ENCODE measurements around the gene KLHL21.

Gene KLHL21

DNA sequence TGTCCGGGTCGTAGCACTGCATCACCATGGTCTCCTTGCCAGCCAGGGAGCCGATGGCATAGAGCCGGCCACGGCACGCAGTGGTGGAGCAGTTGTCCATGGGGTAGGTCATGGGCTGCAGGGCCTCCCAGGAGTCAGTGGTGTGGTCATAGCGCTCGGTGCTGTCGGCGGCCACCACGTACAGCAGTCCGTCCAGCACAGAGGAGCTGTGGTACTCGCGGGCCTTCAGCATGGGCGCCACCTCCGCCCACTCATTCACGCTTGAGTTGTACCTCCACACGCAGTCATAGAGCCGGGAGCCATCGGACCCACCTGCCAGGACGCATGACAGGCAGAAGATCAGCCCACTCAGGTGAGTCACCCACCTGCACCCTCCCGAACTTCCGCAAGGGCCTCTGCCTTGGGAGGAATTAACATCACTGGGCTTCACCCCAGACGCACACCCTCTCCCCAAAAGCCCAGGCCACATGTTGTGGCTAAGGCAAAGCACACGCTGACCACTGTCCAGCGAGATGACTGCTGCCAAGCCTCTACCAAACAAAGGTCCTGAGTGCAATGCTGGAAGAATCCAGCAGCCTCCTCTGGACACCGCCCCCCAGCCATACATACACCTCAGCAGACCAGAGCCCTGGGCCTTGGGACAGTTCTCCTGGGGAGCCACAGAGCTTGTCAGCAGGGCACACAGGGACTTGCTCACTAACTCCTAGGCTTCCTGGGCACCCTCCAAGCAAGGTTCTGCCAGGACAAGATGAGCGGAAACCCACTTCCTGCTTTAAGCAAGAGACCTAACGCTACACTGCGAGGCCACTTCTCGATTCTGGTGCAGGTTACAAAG is 3.3 kb downstream of the KLHL21 start:
- DNase-seq = peak; percentile 60

DNA sequence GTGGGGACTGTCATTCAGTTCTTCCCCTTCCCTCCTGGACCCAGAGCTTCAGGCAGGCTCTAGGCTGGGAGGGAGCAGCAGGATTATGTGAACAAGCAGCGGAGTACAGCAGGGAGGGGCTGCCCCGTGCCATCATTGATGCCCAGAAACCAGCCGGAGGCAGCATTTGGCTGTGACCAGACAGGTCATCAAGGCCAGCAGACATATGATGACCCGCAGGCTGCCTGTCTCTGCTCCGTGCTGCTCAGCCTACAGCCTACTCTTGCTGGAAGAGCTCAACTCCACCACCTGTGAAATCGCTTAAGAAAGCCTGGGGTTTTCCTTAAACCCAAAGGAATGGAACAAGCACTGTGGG is 4.9 kb downstream of the KLHL21 start:
- DNase-seq = no peak

DNA sequence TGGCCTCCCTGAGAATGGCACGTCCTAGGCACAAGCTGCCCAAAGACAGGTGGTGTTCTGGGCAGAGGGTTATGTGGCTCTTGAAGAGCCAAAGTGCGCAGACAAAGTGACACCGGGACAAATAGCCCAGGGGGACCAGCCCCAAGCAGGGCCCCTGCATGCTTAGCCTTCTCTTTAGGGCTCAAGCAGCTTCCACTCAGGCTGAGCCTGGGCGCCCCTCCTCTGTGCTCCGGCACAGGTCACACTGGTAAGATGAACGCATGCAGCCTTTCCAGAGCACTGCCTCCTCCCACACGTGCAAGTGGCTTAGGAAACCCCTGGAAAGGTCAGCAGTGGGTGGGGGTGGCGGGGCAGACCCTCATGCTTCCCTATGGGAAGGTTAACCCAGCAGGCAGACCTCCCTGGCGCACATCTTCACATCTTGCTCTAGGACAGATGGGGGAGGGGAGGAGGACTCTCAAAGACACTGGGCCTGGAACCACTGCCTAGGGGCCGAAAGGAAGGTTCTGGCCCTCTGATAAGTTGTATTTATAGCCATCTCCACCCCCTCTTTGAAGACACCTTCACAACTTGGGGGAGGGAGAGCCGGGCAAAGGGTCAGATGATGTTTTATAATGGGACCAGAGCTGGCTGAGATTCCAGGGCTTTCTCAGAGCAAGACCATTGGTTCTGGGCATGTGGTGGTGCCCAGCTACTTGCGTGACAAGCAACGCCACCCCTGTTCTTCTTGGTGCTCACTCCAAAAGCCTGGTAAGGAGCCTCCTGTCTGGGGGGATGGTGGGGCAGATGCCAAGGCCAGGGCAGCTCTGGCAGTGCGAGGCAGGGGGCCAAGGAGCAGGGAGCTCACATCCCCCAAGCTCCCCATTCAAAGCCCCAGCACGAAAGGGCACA is 5.5 kb downstream of the KLHL21 start:
- DNase-seq = no peak

DNA sequence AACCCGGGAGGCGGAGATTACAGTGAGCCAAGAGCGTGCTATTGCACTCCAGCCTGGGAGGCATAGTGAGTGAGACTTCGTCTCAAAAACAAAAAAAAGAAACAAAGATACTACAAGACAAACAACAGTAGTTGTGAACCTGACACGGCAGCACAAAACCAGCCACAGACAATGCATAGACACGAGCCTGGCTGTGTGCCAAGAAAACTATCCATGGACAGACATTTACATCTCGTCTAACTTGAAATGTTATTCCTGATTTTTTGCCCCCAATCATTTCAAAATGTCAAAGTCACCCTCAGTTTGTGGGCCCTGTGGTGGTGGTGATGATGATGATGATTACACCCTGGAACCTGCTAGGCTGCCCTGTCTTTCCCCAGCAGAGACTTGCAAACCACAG is 6.3 kb downstream of the KLHL21 start:
- no peak for DNase-seq

DNA sequence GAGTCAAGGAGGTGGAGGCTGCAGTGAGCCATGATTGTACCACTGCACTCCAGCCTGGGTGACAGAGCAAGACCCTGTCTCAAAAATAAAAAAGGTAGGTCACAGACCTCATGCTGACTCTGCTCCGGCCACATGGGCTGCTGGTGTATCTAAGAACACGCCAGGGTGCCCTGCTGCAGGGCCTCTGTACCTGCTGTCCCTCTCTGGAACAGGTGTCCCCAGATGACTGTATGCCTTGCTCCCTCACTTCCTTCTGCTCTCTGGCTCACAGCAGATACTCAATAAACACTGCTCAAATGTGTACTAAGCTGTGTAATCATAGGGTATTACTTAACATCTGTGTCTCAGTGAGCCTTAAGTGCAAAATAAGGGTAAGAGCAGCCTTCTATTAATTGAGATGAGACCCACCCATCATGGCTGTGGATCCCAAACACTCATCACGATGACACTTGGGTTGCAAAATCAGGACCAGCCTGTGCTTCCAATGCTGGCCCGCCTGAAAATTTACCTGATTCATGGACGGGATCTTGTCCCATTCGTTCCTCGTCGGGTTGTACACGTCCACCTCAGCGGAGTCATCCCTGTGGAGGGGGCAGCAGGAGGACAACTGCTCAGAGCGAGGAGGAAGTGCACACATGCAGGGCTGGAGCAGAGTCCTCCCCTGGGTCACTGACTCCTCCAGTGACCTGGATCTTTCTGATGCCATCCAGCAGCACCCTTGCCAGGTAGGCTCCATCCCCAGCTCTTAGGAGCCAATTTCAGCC is 7.5 kb downstream of the KLHL21 start:
- DNase-seq = no peak

DNA sequence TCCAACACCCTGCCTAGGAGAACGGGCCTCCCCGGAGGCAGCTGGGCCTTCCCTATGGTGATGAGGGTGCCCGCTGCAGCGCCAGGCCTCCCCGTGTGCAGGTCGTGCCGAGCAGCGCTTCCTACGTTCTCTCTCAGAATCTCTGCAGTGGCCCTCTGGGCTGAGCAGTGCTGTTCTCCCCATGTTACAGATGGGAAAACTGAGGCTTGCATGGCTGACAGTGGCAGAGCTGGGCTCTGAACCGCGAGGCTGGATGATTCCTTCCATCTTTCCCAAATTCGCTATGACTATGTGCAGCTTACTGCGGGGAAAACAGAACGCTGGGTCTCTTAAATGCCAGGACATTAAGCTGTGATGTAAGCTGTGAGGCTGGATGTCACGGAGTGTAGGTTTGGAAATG is 8.9 kb downstream of the KLHL21 start:
- no peak for DNase-seq

DNA sequence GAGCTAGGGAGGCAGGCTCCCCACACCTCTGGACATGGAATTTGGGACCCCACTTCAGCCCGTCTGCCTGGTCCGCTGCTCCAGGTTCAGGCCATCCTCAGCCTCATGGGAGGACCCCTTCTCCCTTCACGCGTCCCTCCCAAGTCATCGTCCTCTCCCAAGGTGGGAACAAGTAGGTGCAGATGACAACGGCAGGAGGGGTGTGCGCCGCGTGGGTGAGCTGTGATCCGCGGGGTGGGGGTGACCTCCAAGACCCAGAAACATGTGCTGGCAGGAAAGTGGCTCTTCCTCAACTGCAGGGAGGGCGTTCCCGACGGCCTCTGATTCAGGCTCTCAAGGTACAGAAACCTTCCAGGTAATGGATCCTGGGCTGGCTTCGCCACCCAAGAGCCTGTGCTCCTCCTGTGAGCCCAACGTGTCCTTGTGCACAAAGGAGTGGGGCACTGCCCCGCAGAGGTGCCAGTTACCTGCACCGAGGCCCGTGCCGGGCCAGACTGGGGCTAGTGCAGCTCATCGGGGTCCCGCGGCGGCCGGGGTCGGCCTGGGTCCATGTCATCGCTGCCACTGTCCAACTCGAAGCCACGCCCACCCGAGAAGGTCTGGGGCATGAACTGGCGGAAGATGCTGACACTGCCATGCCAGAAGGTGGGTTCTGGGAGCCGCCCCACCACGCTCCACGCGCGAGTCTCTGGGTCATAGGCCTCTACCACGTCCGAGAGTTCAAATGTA is 9.6 kb downstream of the KLHL21 start:
- DNase-seq = no peak

DNA sequence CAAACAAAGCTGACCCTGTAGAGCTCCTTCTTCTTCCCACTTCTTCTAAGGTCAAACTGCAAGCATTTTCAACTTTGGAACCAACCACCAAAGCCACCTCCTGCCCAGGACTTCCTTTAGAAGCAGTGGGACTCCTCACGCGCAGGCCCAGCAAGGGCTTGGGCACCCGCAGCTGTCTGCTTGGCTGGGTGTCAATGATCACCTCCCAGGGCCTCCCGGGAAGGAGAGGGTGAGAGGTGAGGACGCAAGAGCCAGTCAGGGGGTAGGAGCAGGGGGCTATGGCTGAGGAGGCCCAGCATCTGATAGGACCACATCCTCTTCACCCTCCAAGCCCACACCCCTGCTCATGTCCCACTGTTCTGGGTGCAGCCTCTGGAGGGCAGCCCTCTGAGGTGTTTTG is 10.2 kb downstream of the KLHL21 start:
- DNase-seq = no peak

DNA sequence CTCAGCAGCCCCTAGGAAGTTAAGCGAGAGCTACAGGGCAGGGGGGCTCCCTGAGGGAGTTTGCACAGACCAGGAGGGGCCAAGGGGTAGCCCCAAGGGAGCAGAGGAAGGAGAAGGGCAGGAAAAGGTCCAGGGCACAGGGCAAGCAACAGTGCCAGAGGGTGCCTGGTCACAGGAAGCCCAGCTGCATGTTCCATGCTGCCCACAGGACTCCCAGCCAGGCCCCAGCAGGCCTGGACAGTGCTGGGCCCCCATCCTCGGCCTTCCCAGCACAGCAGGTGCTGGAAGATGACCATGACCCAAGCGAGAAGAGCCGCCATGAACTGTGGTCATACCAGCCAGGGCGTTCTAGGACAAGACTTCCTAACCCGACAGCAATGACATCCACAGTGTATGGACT is 11.0 kb downstream of the KLHL21 start:
- DNase-seq = no peak

DNA sequence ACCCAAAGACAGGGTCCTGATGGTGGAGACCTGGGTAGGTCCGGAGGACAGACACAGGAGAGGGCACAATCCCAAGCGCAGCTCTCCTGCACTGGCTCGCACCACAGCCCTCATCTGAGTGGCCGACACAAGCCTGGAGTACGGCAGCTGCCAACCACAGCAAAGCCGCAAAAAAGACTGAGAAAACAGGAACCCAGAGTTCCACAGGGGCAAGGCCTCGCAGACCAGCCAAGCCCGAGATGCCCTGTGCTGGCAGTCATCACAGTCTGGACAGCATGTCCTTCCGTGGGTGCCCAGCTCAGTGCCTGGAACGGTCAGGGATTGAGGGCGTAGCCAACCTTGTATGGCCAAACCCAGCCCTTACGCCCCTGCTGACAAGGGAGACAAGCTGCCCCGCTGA is 11.4 kb downstream of the KLHL21 start:
- no peak for DNase-seq

DNA sequence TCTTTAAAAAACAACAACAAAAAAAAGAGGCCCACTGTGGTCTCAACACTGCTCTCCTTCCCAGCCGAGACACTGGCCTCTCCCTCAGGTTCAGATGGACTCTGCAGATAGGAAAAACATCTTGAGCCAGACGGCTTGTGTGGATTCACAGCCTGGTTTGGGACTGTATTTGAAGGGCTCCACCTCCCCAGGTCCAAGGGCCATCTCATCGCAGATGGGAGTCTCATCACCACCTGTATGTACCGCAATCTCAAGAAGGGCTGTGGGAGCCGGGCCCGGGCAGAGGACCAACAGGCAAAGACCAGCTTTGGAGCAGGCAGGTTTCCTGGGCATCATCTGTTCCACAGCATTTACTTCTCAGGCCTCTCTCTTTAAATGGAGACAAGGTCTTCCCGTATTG is 12.6 kb downstream of the KLHL21 start:
- DNase-seq = no peak

DNA sequence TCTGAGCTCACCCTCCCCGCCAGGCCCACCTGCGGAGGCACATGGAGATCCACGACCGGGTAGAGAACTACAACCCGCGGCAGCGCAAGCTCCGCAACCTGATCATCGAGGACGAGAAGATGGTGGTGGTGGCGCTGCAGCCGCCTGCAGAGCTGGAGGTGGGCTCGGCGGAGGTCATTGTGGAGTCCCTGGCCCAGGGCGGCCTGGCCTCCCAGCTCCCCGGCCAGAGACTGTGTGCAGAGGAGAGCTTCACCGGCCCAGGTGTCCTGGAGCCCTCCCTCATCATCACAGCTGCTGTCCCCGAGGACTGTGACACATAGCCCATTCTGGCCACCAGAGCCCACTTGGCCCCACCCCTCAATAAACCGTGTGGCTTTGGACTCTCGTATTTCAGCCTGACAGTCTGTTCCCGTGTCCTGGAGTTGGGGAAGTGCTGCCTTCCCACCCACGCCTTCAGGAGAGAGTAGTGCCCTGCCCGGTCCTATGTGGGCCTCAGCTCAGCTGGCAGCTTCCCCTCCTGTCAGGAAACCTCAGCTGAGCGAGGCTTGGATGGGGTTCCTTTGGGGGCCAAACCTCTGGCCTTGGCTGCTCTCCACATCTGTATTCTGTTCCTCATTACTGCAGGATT is 13.7 kb downstream of the KLHL21 start:
- DNase-seq = no peak

DNA sequence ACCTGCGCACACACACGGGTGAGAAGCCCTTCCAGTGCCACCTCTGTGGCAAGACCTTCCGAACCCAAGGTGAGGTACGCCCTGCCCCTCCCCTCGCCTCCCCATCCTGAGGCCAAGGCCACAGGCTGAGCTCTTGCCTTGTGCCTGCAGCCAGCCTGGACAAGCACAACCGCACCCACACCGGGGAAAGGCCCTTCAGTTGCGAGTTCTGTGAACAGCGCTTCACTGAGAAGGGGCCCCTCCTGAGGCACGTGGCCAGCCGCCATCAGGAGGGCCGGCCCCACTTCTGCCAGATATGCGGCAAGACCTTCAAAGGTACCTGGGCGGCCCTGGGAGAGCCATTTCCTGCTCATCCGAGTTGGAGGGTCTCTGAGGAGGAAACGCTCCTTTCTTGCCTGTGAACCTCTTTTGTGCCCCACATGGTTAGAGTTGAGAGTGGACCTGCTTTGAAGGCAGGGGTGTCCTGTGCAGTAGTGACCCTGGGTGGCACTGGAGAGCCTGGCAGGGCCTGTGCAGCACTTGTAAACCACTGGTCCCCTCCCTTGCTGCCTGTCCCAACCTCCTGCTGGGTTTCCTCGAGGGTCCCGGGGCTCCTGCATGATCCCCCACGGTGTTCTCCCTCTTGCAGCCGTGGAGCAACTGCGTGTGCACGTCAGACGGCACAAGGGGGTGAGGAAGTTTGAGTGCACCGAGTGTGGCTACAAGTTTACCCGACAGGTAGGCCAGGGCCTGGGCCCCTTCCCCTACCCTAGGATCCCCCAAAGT is 14.4 kb downstream of the KLHL21 start:
- DNase-seq = no peak

DNA sequence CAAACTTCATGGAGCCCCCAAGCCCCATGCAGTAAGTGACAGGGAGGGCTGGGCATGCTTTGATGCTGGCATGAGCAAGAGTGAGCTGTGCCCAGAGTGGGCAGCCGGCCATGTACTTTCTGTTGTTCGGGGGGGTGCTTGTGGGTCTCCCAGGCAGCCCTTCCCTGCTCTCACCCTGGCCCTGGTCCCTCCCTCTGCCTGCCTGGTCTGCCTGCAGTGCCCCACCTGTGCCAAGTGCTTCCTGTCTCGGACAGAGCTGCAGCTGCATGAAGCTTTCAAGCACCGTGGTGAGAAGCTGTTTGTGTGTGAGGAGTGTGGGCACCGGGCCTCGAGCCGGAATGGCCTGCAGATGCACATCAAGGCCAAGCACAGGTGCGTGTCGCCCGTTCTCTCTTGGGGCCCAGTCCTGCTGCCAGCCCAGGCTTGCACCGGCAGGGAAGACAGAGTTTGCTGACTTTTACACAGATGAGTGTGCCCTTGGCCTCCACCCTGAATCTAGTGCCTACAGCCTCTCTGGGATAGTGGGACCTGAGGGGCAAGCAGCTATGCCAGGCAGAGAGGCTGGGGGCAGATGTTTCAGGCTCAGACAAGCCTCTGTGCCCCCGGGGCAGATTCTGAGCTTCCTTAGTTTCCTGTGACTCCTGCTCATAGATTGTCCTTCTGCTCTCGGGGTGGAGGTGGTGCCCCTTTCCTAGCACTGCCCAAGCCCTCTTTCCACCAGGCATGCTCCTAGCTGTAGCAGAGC is 15.2 kb downstream of the KLHL21 start:
- DNase-seq = no peak

DNA sequence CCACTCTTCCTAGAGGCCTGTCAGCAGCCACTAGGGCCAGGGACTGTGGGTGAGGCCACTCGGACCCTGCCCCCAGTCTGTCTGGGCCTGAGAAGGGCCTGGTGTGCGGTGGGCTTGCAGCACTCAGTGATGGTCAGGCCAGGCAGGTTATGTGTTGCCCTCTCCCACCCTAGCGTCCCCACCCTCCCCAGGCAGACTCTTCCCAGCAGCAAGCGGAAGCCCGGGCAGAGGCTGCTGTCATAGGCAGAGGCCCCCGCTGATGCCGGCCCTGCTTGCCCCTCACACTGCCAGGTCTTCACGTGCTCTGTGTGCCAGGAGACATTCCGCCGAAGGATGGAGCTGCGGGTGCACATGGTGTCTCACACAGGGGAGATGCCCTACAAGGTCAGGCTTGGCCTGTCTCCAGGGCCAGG is 16.3 kb downstream of the KLHL21 start:
- DNase-seq = no peak

DNA sequence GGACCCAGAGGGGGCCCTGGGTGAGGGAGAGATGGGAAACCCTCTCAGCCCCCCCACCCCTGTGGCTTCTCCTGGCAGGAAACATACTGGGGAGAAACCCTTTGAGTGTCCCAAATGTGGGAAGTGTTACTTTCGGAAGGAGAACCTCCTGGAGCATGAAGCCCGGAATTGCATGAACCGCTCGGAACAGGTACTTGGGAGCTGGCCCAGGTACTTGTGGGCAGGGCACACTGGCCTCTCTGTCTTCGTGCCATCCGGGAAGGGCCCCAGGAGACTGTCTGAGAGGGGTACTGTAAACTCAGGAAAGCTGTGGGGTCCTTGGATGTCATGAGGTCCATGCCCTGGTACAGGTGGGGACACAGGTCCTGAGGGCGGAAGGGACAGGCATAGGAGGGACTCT is 16.8 kb downstream of the KLHL21 start:
- DNase-seq = no peak

DNA sequence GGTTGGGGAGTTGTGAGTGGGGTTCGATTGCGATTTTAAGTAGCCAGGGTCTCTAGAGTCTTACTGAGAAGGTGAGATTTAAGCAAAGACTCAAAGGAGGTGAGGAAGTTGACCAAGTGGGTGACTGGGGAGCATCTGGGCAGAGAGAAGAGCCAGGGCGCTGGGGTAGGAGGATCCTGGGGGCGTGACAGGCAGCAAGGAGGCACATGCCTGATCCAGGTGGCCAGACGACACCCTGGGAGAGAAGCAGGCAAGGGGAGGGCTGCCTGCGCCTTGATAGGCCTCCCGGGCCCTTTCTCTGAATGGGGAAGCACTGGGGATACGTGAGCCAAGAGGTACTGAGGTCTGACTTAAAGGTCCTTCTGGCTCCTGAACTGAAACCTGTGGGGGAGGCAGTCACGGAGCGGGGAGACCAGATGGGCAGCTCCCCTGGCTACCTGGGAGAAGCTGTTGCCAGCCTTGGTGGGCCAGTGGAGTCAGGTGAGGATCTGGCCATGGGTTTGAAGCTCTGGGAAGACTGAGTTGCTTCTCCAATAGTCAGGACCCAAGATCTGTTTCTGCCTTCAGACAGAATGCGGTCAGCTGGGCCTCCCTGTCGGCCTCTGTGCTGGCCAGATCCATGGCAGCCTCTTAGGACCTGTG is 17.5 kb downstream of the KLHL21 start:
- no peak for DNase-seq

DNA sequence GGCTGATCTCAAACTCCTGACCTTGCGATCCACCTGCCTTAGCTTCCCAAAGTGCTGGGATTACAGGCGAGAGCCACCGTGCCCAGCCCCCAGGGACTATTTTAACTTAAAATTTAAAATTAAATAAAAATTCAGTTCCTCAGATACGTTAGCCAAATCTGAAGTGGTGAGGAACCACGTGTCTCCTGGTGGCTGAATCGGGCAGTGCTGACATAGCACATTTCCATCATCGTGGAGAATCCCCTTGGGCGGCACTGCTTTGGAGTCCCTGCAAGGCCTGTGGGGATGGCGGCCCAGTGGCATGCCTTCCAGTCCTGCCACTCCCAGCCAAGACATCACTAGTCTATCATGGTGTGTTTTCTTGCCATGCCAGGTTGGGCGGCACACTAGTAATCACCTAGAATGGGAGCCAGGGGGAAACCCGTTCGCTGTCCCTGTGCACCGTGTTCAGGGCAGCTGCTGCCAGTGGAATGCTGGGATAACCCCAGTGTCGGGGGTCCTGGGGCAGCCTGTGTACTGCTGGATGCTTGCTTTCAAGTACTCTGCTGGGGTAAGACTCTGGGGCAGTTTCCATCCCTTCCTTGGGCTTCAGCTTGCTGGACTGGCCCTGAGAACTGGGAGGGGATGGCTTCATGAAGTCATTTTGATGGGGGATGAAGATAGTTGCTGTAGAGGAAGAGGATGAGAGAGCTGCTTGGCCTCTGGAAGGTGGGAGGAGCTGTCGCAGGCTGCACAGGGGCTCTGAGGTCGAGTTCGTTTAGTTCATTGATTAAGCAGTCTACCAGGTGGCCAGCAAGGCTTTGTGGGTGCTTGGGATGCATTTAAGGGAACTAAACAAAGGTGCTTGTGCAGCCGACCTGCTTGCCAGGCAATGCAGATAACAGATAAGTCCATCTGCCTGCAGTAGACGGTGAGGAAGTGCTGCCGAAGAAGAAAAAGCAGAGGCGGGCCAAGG is 18.3 kb downstream of the KLHL21 start:
- no peak for DNase-seq

DNA sequence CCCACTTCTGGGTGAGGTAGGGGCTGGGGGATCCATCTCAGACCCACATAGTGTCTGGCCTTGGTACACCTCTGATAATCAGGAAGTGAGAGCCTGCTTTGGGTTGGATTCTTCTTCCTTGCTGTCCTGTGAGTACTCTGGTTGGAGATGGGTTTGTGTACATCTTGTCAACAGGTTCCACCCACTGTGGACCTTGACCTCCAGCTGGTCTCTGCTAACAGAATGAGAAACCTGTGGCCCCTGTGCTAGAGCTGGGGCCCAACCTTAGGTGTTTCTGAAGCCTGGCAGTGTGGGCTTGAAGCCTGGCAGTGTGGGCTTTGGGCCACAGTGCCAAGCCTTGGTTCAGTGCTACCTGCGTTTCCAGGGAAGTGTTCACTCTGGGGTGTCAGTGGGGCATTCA is 20.3 kb downstream of the KLHL21 start:
- DNase-seq = no peak
